H1 (cell line): ENCODE data around the gene PARK7. TPM values are rescaled to one million over a fixed set of nuclear protein-coding genes. Genes with fewer than 3 reads are reported as not detected.

Source experiments
- CTCF ChIA-PET: fragments of 300-600 bp; sonication (Branson Sonifier 250); formaldehyde crosslinking; loops from one replicate; lab custom pipeline; 2021; ENCODE audit not compliant: partially characterized antibody; lab: Charles Lee
- POLR2A ChIA-PET: fragments of 300-600 bp; sonication (Branson Sonifier 250); formaldehyde crosslinking; loops from one replicate; lab custom pipeline; 2021; ENCODE audit warnings: inconsistent platforms; ENCODE audit not compliant: partially characterized antibody; lab: Charles Lee
- DNase-seq, 2 experiments: peaks; one replicate each; pipeline versions ENCODE4 v3.0.0 to v3.0.0-alpha.2; 2010 to 2022; ENCODE audit warnings: low spot score in 2 of 2, low read depth in 1 of 2, mixed read lengths in 1 of 2
- FAIRE-seq: peaks from 2 replicates; lab custom pipeline; 2011; peaks lifted over from hg19 to GRCh38; lab: Jason Lieb, UNC
- H2AFZ ChIP-seq: 2 replicates; pipeline ENCODE4 v1.8.1; 2012; ENCODE audit warnings: low read length, inconsistent platforms
- H2AK5ac ChIP-seq: 2 replicates; pipeline ENCODE4 v1.6.1; 2013; ENCODE audit warnings: low read depth, low read length
- H2BK120ac ChIP-seq: replicated peaks from 2 replicates; pipeline ENCODE3; 2013; ENCODE audit warnings: low read depth, low read length, inconsistent platforms
- H2BK12ac ChIP-seq: 2 replicates; pipeline ENCODE4 v1.6.1; 2013; ENCODE audit warnings: low read depth, low read length
- H2BK15ac ChIP-seq: 2 replicates; pipeline ENCODE4 v1.6.1; 2013; ENCODE audit warnings: low read length
- H2BK20ac ChIP-seq: 2 replicates; pipeline ENCODE4 v1.6.1; 2013; ENCODE audit warnings: low read length
- H2BK5ac ChIP-seq: 2 replicates; pipeline ENCODE4 v1.6.1; 2013; ENCODE audit warnings: low read depth, low read length
- H3K14ac ChIP-seq: 2 replicates; pipeline ENCODE4 v1.6.1; 2013; ENCODE audit warnings: inconsistent platforms; ENCODE audit not compliant: insufficient read length
- H3K18ac ChIP-seq: 2 replicates; pipeline ENCODE4 v1.6.1; 2013; ENCODE audit warnings: low read length; ENCODE audit errors: extremely low read depth
- H3K23ac ChIP-seq: 2 replicates; pipeline ENCODE4 v1.6.1; 2013; ENCODE audit warnings: inconsistent platforms; ENCODE audit not compliant: insufficient read length
- H3K23me2 ChIP-seq: 2 replicates; pipeline ENCODE4 v1.6.1; 2013; ENCODE audit warnings: low read depth, low read length
- H3K27ac ChIP-seq: 2 replicates; pipeline ENCODE4 v1.6.1; 2011; ENCODE audit warnings: low read depth, low read length, inconsistent platforms
- H3K27me3 ChIP-seq, 4 experiments: replicated peaks in 1 of 4; 1 replicate in 1 of 4; 2 replicates in 3 of 4; pipeline versions ENCODE4 v1.6.1 to v1.8.1; 2011 to 2013; ENCODE audit warnings: low read length in 3 of 4, mild to moderate bottlenecking in 3 of 4, inconsistent platforms in 2 of 4, mixed read lengths in 2 of 4, moderate library complexity in 1 of 4; ENCODE audit not compliant: control insufficient read depth in 3 of 4, insufficient read depth in 3 of 4; ENCODE audit errors: extremely low read depth in 1 of 4
- H3K36me3 ChIP-seq, 4 experiments: 2 replicates each; pipeline versions ENCODE4 v1.6.1 to v1.8.1; 2011 to 2013; ENCODE audit warnings: mild to moderate bottlenecking in 4 of 4, low read length in 3 of 4, moderate library complexity in 2 of 4, control low read depth in 1 of 4, inconsistent platforms in 1 of 4; ENCODE audit not compliant: insufficient read depth in 4 of 4, control insufficient read depth in 2 of 4
- H3K4ac ChIP-seq: replicated peaks from 2 replicates; pipeline ENCODE3; 2013; ENCODE audit warnings: low read length, low read depth, mixed read lengths, inconsistent platforms; ENCODE audit not compliant: insufficient read length
- H3K4me1 ChIP-seq, 4 experiments: replicated peaks in 1 of 4; 1 replicate in 1 of 4; 2 replicates in 3 of 4; pipeline versions ENCODE4 v1.6.1 to v1.8.1; 2011 to 2013; ENCODE audit warnings: low read length in 3 of 4, inconsistent platforms in 2 of 4, mixed read lengths in 1 of 4; ENCODE audit not compliant: insufficient read depth in 4 of 4, control insufficient read depth in 3 of 4
- H3K4me2 ChIP-seq, 2 experiments: 2 replicates each; pipeline versions ENCODE4 v1.6.1 to v1.8.1; 2011 to 2013; ENCODE audit warnings: low read depth in 2 of 2, low read length in 2 of 2, control low read depth in 1 of 2, inconsistent platforms in 1 of 2, mild to moderate bottlenecking in 1 of 2; ENCODE audit not compliant: insufficient read depth in 1 of 2
- H3K4me3 ChIP-seq, 4 experiments: fragments of 200-600, 300-600 bp in 1 of 4; sonication (generic), shearing (Covaris generic), sonication (Bioruptor Twin) in 1 of 4; 2 replicates each; pipeline versions ENCODE4 v1.5.1 to v1.8.1; 2011 to 2016; ENCODE audit warnings: low read length in 4 of 4, low read depth in 3 of 4, control low read depth in 2 of 4, inconsistent platforms in 2 of 4, mild to moderate bottlenecking in 2 of 4, mixed read lengths in 1 of 4, moderate library complexity in 1 of 4; ENCODE audit not compliant: insufficient read depth in 2 of 4; ENCODE audit errors: extremely low read depth in 1 of 4
- H3K56ac ChIP-seq: replicated peaks from 2 replicates; pipeline ENCODE3; 2013; ENCODE audit warnings: low read depth, mild to moderate bottlenecking, mixed read lengths, low read length, inconsistent platforms; ENCODE audit not compliant: insufficient read length
- H3K79me1 ChIP-seq: 2 replicates; pipeline ENCODE4 v1.6.1; 2013; ENCODE audit warnings: low read depth, low read length, control low read depth
- H3K79me2 ChIP-seq, 2 experiments: 2 replicates each; pipeline versions ENCODE4 v1.6.1 to v1.8.1; 2012 to 2013; ENCODE audit warnings: low read length in 2 of 2, mild to moderate bottlenecking in 2 of 2, inconsistent platforms in 1 of 2; ENCODE audit not compliant: insufficient read depth in 2 of 2, control insufficient read depth in 1 of 2
- H3K9ac ChIP-seq, 4 experiments: replicated peaks in 1 of 4; 1 replicate in 1 of 4; 2 replicates in 3 of 4; pipeline versions ENCODE4 v1.6.1 to v1.8.1; 2011 to 2013; ENCODE audit warnings: low read depth in 3 of 4, low read length in 3 of 4, control low read depth in 2 of 4, mild to moderate bottlenecking in 2 of 4, moderate library complexity in 2 of 4, inconsistent platforms in 1 of 4; ENCODE audit errors: extremely low read depth in 1 of 4
- H3K9me3 ChIP-seq, 2 experiments: 2 replicates each; pipeline versions ENCODE4 v1.6.1 to v1.8.1; 2012 to 2013; ENCODE audit warnings: mild to moderate bottlenecking in 2 of 2, moderate library complexity in 2 of 2, control low read depth in 1 of 2, inconsistent platforms in 1 of 2, low read depth in 1 of 2, low read length in 1 of 2, mixed read lengths in 1 of 2; ENCODE audit not compliant: insufficient read depth in 2 of 2
- H4K20me1 ChIP-seq, 2 experiments: replicated peaks in 1 of 2; 2 replicates each; pipeline versions ENCODE3 to v1.8.1; 2011 to 2013; ENCODE audit warnings: inconsistent platforms in 2 of 2, low read length in 2 of 2, mild to moderate bottlenecking in 1 of 2; ENCODE audit not compliant: insufficient read depth in 2 of 2, control insufficient read depth in 1 of 2
- H4K5ac ChIP-seq: 2 replicates; pipeline ENCODE4 v1.6.1; 2013; ENCODE audit warnings: low read length, low read depth, mixed read lengths, inconsistent platforms; ENCODE audit not compliant: insufficient read length
- H4K8ac ChIP-seq: 2 replicates; pipeline ENCODE4 v1.8.0; 2013; ENCODE audit warnings: mild to moderate bottlenecking, moderate library complexity, low read length, inconsistent platforms; ENCODE audit not compliant: insufficient read depth; ENCODE audit errors: extremely low read depth
- H4K91ac ChIP-seq: replicated peaks from 2 replicates; pipeline ENCODE3; 2013; ENCODE audit warnings: low read length, mixed read lengths, inconsistent platforms; ENCODE audit not compliant: insufficient read length
- CREB1 ChIP-seq: IDR thresholded peaks from 2 replicates; pipeline ENCODE4 v1.6.1; 2012; ENCODE audit warnings: inconsistent platforms
- EZH2 ChIP-seq: fragments of 200-600 bp; sonication (generic); IDR thresholded peaks from 2 replicates; pipeline ENCODE4 v1.7.1; 2012; ENCODE audit warnings: low read depth, mild to moderate bottlenecking, moderate library complexity, low read length, inconsistent platforms; ENCODE audit not compliant: severe bottlenecking
- FOSL1 ChIP-seq: IDR thresholded peaks from 2 replicates; pipeline ENCODE4 v1.6.1; 2011; ENCODE audit warnings: mild to moderate bottlenecking, low read depth, low read length, moderate library complexity; ENCODE audit not compliant: insufficient read depth
- GTF2F1 ChIP-seq: IDR thresholded peaks from 2 replicates; pipeline ENCODE4 v1.6.1; 2012; ENCODE audit warnings: low read depth, low read length, improper control_type of control experiment, borderline replicate concordance
- SAP30 ChIP-seq: fragments of 300-600 bp; sonication (generic); IDR thresholded peaks from 2 replicates; pipeline ENCODE4 v1.7.1; 2012; ENCODE audit warnings: low read length, moderate library complexity, mild to moderate bottlenecking, inconsistent platforms; ENCODE audit not compliant: insufficient read depth, insufficient replicate concordance
- SIN3A ChIP-seq, 2 experiments: IDR thresholded peaks in 1 of 2; conservative IDR thresholded peaks in 1 of 2; 2 replicates each; pipeline ENCODE4 v1.6.1; 2011 to 2012; ENCODE audit warnings: low read length in 2 of 2, improper control_type of control experiment in 1 of 2, low read depth in 1 of 2, mild to moderate bottlenecking in 1 of 2
- SIRT6 ChIP-seq: IDR thresholded peaks from one replicate; pipeline ENCODE4 v1.7.1; 2012; ENCODE audit warnings: low read length, inconsistent platforms
- SP2 ChIP-seq: IDR thresholded peaks from 2 replicates; pipeline ENCODE4 v1.6.1; 2012; ENCODE audit warnings: mild to moderate bottlenecking, low read length, inconsistent platforms
- YY1 ChIP-seq: IDR thresholded peaks from 2 replicates; pipeline ENCODE4 v1.6.1; 2011; ENCODE audit warnings: low read depth, mild to moderate bottlenecking, low read length
- WGBS, 2 experiments: shearing (Covaris generic) in 1 of 2; methylation state at CpG; one replicate each; pipeline versions ENCODE4 v1.1.6 to v1.1.7; 2013 to 2015; ENCODE audit warnings: low lambda C conversion rate in 2 of 2, mixed read lengths in 2 of 2, inconsistent platforms in 1 of 2, low coverage in 1 of 2, missing lambda C conversion rate in 1 of 2; ENCODE audit not compliant: insufficient replicate concordance in 2 of 2, insufficient coverage in 1 of 2, insufficient read length in 1 of 2; ENCODE audit errors: extremely low coverage in 1 of 2, missing lambda C conversion rate in 1 of 2; 5-methylcytosine and 5-hydroxymethylcytosine counted together
- polyA plus RNA-seq, 7 experiments: library from polyadenylated mRNA; depleted of rRNA in 3 of 7; stranded (reverse) in 5 of 7; unstranded in 2 of 7; fragments of >200 nt in 5 of 7; fragments of 200-250 nt in 2 of 7; gene quantifications; 1 replicate in 5 of 7; 2 replicates in 1 of 7; 4 replicates in 1 of 7; pipeline versions ENCODE4 v1.2.1 to v1.2.3, GENCODE V29; 2011 to 2013; ENCODE audit warnings: missing spikeins in 2 of 7, mixed read lengths in 2 of 7
- total RNA-seq: library from RNA; stranded (reverse); fragmentation: NEBNext Ultra II Directional; extraction: Animal tissue kit (Norgen Biotek cat#: 25700); gene quantifications from 2 replicates; pipeline ENCODE4 v1.2.1, GENCODE V29; 2021
- TF ChIP-seq, protein P1 (sequence below): IDR thresholded peaks from 2 replicates; pipeline ENCODE4 v1.6.1; 2011; ENCODE audit warnings: low read depth, mild to moderate bottlenecking, low read length; ENCODE audit not compliant: insufficient read depth

The PARK7 gene
- total and polyA plus RNA-seq, 2 of the 8 experiments (the other 6 are each of a cell fraction or from before 2014, with no cell fraction given) = 206 to 383 TPM

DNA sequence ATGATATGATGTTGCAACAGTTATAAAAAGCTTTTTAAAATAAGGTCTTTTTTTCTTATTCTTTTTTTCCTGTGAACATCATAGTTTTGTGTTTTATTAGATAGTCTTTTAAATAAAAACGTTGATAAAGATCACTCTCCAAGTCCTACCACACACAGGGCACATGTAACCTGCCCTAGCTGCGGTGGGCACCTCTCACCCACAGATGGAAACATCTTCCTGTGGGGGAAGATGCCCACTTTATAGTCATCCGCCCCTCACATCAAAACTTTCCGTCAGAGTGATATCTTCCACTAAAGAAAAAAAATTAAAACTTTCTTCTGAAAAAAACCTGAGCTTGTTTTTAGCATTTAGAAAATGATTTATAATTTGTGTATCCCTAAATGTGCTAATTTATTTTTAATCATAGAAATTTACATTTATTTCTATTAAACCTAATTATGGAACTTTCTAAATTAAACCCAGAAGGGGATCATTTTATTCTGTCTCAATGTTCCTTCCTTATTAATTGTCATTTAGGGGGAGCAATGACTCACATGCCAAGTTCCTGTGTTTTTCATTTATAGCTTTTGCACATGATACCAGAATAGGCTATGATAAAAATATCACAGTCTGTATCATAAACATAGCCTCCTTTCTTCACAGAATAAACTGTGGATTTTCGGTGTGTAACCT lies 45.5 kb upstream of the PARK7 start:
- no peak overlapping the region for H2BK120ac ChIP-seq
- no peak overlapping the region for H3K4me3 ChIP-seq
- FAIRE-seq = no peak
- no peak overlapping the region for H2BK5ac ChIP-seq
- peaks cover 0 to 3% (median 0%) of the 10 kb centered on the region in 4 experiments; a peak in 2 of 7 replicates for H3K4me1 ChIP-seq
- H4K8ac ChIP-seq = no peak overlapping the region
- H2BK15ac ChIP-seq = no peak overlapping the region
- TF ChIP-seq GTF2F1 (no peak), SP2 (no peak), SIRT6 (no peak), EZH2 (no peak), FOSL1 (no peak), CREB1 (no peak), SIN3A (conservative IDR thresholded peaks at IDR 0.05 in 1 of 2, IDR thresholded peaks at IDR 0.05 in 1 of 2; ENCODE audit: low read depth in 1 of 2, low read length in 2 of 2) (no peak), SAP30 (no peak), YY1 (no peak)
- TF ChIP-seq, protein P1, sequence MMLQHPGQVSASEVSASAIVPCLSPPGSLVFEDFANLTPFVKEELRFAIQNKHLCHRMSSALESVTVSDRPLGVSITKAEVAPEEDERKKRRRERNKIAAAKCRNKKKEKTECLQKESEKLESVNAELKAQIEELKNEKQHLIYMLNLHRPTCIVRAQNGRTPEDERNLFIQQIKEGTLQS = no peak
- no peak overlapping the region for H2BK12ac ChIP-seq
- no peak overlapping the region for H4K5ac ChIP-seq
- H3K79me1 ChIP-seq = no peaks in the 10 kb centered on the region
- WGBS, 2 experiments = 87% methylated on average over 5 of the region's 5 CpGs; no CpG with 5 or more reads in 1 of the 2 experiments
- no peaks in the 10 kb centered on the region for H3K36me3 ChIP-seq
- H3K56ac ChIP-seq = no peak overlapping the region
- H3K4ac ChIP-seq = no peak overlapping the region
- H3K27me3 ChIP-seq = no peaks in the 10 kb centered on the region
- no peak for DNase-seq
- no peaks in the 10 kb centered on the region for H3K9me3 ChIP-seq
- no peak overlapping the region for H3K27ac ChIP-seq
- ChIA-PET CTCF (interaction anchor here (1.0 to 2.7 kb wide), 4 partner anchors 7 to 250 kb away, joined by 3 to 6 read pairs (median 3); no protein-coding TSS in a partner anchor), POLR2A (interaction anchor here (1.2 kb wide), 1 partner anchor 45 kb away, joined by 3 read pairs; the partner anchor contains the start of gene PARK7)
- no peaks in the 10 kb centered on the region for H3K79me2 ChIP-seq
- H4K91ac ChIP-seq = no peak overlapping the region
- H2AFZ ChIP-seq = no peak overlapping the region
- H3K14ac ChIP-seq = no peak overlapping the region
- H2AK5ac ChIP-seq = no peak overlapping the region
- no peaks in the 10 kb centered on the region for H3K23me2 ChIP-seq
- H3K4me2 ChIP-seq = no peak overlapping the region
- no peak overlapping the region for H3K23ac ChIP-seq
- no peak overlapping the region for H3K18ac ChIP-seq
- no peaks in the 10 kb centered on the region for H4K20me1 ChIP-seq
- H2BK20ac ChIP-seq = no peak overlapping the region
- no peak overlapping the region for H3K9ac ChIP-seq
